Spleen (tissue), 7 donors: ENCODE data around the gene ZMYND8.

ENCODE experiments used
- CTCF ChIP-seq, 11 experiments: fragments of 200-600 bp in 7 of 11; fragments of 450-650 bp in 4 of 11; sonication (generic) in 4 of 11; IDR thresholded peaks in 8 of 11; conservative IDR thresholded peaks in 3 of 11; 1 replicate in 7 of 11; 2 replicates in 4 of 11; pipeline versions ENCODE4 v1.4.0 to v1.8.0; 2016 to 2021; ENCODE audit warnings: antibody characterized with exemption in 11 of 11, inconsistent platforms in 4 of 11, mild to moderate bottlenecking in 1 of 11
- POLR2A ChIP-seq, 3 donors: fragments of 450-650 bp; IDR thresholded peaks; one replicate each; pipeline ENCODE4 v1.5.1; 2017; ENCODE audit warnings: antibody characterized with exemption in 3 of 3, mild to moderate bottlenecking in 1 of 3
- donor health status: DM: no; HTN: no; CAD: no; lungs with moderate emphysema.
- donor health status: DM: no; HTN: no; CAD: no.
- donor health status: DM: no; HTN: no; CAD: no.

DNA sequence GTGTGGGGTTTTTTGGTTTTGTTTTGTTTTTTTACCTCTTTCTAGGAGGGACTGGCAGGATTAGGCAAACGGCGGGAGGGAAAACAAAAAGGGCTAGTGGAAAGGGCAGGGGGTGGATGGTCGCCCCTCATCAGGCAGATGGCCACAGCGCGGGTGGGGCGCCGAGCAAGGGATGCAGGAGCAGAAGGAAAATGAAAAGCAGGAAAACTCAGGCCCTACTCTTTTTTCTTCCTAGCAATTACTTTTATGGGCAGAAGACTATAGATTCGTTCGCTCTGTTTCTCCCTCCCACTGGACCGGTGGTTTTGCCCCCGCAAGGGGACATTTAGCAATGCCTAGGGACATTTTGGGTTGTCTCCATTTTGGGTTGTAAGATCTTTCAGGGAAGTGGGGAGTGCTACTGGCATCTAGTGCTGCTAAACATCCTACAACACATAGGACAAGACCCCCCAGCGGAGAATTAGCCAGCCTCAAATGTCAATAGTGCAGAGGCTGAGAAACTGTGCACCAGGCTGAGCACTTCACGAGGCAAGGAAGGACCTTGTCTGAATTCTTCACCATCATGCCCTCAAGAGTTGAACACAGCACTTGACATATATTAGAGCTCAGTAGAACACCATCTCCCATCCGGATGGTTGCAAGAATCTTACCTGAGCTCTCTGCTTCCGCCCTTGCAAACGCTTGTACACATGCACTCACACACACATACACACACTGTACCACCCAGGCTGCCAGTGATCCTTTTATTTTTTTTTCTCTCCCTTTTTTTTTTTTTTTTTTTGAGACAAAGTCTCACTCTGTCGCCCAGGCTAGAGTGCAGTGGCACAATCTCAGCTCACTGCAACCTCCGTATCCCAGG, 4.8 kb upstream of the ZMYND8 start:
- TF ChIP-seq POLR2A (IDR thresholded peaks at IDR 0.05) (peak in 1 of 3 donors; percentile 0), CTCF (IDR thresholded peaks at IDR 0.05 in 8 of 11, conservative IDR thresholded peaks at IDR 0.05 in 3 of 11) (no peak)
